ENCODE measurements around the gene SLAMF6.
"Not testable (repeated sequence)": the region's sequence is repeated elsewhere in the genome, so short reads cannot be mapped to it uniquely, and the experiment has no call there.

The SLAMF6 gene

DNA sequence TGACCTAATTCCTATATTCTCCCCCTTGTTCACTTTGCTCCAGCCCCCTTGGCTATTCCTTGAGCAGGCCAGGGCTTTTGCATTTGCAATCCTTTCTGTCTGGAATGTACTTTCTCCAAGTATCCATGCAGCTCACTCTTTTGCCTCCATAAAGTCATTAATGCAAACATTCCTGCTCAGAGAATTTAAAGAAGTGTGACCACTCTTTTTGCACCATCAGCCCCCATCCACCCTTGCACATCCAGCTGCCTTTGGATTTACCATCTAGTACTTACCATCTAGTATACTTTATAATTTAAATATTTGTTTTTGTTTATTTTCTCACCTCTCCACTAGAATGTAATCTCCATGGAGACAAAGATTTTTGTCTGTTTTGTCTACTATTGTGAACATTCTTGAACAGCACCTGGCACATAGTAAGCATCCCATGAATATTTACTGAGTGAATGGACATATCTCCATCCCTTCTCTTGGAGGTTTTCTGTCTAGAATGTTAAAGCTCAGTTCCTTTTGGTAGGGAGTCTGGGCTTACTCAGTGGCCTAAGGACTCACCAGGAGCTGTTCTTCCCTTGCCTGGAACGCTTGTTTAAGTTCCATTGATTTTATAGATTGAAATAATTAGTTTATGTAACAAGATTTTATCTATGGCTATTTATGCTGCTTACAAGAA, 22.6 kb downstream of the SLAMF6 start:
- no peak for DNase-seq

DNA sequence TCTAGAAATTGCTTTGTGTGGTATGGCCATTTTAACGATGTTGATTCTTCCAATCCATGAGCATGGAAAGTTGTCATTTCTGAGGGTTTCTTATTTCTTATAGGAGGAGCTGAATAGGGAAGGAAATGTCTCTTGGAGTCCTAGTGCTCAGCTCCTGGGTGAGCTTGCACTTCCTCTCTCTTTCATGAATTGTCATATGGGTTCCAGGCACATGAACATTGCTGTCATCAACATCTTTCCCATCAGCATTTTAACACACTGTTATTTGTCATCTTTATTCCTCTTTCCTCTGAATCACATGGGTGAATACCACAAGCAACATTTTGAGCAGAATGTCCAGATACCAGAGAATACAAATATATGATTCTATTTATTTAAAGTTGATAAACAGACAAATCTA, 23.4 kb downstream of the SLAMF6 start:
- no peak for DNase-seq

DNA sequence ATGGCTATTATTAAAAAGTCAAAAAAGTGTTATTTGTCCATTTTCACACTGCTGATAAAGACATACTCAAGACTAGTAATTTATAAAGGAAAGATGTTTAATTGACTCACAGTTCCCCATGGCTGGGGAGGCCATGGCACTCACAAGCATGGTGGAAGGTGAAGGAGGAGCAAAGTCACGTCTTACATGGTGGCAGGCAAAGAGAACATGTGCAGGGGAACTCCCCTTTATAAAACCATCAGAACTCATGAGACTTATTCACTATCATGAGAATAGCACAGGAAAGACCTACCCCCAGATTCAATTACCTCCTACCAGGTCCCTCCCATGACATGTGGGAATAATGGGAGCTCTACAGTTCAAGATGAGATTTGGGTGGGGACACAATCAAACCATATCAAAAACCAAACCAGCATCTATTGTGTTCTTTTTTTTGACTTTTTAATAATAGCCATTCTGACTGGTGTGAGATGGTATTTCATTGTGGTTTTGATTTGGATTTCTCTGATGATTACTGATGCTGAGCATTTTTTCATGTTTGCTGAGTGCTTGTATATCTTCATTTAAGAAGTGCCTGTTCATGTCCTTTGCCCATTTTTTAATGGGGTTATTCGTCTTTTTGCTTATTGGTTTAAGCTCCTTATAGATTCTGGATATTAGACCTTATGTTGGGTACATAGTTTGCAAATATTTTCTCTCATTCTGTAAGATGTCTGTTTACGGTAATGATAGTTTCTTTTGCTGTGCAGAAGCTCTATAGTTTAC, 24.6 kb downstream of the SLAMF6 start:
- DNase-seq: not testable (repeated sequence)

DNA sequence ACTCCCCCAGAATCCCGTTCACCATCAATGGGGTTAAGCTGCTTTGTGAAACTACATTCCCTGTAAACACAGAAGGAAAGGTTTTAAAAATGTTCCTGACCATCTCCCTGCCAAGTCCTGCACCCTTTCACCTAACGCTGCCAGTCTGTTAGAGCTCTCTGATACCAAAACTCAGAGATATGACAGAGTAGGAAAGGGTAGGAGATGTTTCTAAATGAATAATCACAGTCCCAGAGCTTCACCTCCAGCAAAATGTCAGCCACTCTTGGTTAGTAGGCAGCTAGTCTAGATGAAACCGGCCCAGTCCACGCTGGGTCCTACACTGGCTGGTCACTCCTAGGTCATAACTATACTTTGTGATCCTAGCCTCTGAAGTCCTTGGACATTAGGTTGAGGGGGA, 26.7 kb downstream of the SLAMF6 start:
- DNase-seq: no peak

DNA sequence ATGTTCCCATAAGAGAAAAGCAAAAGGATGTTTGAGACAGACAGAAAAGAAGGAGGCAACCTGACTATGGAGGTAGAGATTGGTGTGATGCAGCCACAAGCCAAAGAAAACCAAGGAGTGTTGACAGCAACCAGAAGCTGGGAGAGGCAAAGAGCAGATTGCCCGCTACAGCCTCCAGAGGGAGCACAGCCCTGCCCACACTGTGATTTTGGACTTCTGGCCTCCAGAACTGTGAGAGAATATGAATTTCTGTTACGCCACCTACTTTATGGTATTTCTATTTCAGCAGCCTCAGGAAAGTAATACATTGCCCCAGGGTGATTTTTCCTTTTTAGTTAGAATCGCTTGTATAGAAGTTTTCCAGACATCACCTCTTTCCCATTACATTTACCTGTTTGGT, 28.4 kb downstream of the SLAMF6 start:
- DNase-seq: no peak

DNA sequence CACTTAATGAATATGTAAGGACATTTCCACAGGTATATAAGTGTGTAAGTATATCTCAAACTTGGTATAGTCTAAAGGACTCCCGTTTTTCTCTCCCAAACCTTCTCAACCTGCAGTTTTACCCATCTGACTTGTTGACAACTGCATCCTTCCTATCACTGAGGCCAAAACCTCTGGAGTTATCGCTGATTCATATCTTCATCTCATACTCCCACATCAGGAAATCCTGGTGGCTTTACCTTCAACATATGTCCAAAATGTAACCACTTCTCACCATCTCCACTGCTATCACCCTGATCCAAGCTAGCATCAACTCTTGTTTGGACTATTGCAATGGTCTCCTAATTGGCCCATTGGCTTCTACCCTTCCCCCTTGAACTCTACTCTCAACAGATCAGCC, 30.4 kb downstream of the SLAMF6 start:
- DNase-seq: no peak

DNA sequence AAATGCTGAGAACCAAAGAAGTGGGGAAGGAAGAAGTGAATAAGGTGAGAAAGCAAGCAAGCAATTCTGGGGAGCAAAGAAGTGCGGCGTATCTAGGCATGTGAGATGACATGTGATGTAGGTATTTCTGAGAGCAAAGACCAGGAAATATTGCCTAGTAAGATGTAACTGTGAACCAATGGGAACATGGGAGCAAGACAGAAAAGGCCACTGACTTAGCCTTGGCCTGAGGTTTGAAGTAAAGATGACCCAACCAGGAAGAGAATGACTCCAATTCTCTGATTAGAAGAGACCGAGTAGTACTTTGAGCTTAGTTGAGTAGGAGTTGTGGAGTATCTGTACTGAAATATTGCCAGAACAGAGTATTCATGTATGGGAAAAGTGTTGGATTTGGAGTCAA, 31.1 kb downstream of the SLAMF6 start:
- no peak for DNase-seq

DNA sequence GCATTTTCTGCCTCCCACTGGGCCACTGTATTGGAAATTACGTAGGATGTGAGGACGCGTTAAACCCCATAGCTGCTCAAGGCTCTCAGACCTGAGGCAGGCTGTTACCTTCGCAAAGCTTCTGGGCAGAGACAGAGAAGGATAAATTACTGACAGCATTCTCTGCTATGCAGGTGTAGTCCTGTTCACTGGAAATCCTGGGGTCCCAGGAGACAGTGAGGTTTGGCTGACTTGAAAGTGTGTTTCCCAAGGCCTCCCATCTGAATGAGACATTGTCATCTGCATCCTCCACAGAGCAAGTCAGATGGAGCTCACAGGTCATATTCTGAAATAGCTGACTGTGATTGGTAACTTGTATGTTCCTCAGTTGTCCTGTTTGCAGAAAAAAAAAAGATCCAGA, 32.0 kb downstream of the SLAMF6 start:
- no peak for DNase-seq

DNA sequence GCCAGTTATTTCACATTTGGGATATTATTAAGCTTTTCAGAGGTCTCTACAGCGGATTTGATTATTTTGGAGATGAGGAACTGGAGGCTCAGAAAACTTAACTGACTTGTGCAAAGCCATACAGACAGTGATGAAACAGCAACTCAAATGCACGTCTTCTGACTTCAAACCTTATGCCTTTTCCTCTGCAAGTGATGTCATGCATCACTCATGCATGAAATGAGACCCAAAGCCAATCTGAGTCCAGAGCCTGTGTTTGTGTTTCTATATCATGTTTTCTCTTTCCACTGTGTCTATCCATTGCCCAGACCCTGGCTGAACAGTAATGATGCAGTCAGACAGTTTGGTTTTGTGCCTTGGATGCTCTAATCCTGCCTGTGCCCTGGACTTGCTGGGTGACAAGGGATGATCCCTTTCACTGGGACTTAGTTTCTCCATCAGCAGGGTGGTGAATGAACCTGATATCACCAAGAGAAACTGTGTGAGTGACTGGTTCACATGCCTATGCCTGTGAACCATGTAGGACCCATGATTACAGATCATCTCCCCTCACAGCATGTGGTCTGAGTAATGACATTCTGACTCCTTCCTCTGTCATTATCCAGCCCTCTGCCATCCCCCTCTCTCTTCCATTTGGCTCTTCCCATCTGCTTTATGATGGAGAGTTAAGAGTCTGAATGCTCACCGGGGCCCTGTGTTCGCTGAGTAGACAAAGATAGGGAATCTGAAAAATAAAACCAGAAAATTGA, 33.4 kb downstream of the SLAMF6 start:
- no peak for DNase-seq

DNA sequence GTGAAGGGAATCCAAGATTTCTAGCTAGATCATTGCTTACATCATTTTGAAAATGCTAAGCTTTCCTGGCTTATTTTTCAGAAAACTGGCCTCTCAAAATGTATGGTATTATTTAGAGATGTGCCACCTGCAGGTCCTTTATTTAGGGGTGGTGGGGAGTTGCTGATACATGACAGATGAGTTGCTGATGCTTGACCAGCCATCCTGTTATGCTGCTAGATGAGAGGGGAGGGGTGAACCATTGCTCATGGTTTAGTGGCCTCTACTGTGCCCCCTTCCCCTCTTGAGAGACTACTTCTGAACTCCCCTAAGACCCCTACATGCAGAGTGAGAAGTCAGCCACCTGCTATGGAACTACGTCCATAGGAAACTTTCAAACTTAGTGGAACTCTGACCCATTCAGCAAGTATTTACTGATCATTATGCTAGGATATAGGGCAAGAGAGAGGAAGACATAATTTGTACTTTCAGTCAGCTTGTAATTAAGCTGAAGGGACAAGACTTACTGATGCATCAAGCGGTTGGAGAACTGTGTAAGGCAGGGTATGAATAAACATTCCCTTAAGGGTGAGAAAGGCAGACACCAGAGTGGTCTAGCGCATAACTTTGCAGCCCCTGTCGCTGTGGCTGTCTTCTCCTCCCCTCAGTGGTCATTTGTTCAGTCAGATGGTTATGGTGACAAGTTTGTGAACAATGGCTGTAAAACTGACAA, 34.6 kb downstream of the SLAMF6 start:
- no peak for DNase-seq

DNA sequence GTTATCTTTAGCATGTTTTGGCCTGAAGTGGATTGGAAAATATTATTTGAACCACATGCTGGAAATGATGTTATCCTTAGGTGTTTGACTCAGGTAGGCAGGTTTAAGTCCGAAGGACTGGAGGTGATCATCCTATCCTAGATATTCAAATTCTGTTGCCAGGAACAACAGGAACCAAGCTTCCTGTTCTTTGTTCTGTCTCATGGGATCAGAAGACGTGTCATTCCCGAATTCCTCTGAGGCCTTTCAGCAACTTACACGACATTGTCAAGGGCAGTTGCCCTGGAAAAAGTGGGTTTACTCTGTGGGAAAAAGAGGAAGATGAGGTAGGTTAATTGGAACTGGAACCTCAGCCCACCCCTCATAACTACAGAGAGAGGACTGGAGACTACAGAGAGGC, 36.6 kb downstream of the SLAMF6 start:
- no peak for DNase-seq

DNA sequence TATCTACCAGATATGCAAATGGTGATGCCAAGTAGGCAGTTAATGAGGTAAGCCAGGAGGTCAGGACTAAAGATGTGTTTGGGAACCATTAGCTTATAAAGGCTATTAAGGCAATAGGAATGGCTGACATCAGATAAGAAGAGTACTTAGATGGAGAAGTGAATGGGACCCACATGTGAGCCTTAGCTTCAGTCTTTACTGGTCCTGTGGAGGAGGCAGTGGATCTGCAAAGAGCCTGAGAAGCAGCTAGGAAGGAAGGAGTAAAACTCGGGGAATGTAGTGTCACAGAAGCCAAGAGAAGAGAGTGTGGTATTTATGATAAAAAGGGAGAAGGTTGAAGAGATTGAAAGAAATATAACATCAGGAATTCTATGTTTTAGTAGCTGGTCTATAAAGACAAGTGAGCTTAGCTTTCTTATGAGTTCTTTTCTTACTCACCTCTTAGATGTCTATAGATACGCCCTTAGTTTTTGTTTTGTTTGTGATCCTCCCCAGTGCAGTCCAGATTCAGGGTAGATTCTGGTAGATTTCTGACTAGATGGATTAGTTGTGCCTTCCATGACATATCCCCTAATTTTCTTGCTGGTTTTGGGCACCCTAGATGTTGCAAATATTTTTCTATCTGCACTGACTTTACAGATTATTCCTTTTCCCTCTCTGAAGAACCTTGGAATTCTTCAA, 39.4 kb downstream of the SLAMF6 start:
- DNase-seq: no peak

DNA sequence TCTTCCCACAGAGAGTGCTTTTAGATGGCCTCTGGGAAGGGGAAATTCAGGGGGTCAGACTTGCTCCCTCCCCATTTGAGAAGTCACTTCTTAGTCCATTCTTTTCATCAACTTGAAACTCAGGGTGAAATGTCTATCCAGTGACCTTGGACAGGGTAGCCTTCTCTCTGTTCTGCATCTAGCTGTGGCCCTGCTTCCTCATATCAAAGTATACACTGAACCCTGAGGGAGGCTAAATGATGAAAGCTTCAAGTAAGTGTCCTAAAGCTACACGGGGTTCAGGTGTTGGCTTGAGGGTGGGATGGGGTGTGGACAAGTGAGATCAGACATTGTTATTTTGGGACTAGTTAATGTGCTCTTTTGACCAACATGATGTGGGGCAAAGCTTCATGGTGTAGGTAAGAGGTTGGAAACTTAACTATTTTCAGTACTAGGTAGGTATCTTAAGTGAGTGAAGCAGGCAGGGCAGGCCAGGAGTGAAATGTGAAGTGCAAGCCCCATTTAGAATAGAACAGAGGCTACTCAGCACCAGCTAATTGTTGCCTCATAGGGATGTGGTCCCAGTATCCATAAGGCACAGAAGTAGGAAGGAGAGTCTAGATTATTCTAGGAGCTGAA, 41.0 kb downstream of the SLAMF6 start:
- no peak for DNase-seq

DNA sequence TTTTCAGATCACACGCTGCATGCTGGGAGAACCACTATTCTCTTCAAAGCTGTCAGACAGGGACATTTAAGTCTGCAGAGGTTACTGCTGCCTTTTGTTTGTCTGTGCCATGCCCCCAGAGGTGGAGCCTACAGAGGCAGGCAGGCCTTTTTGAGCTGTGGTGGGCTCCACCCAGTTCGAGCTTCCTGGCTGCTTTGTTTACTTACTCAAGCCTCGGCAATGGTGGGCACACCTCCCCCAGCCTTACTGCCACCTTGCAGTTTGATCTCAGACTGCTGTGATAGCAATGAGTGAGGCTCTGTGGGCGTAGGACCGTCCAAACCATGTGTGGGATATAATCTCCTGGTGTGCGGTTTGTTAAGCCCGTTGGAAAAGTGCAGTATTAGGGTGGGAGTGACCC, 42.3 kb downstream of the SLAMF6 start:
- DNase-seq: not testable (repeated sequence)

DNA sequence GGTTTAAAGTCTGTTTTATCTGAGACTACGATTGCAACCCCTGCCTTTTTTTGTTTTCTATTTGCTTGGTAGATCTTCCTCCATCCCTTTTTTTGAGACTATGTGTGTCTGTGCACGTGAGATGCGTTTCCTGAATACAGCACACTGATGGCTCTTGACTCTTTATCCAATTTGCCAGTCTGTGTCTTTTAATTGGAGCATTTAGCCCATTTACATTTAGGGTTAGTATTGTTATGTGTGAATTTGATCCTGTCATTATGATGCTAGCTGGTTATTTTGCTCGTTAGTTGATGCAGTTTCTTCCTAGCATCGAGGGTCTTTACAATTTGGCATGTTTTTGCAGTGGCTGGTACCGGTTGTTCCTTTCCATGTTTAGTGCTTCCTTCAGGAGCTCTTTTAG, 44.0 kb downstream of the SLAMF6 start:
- not testable (repeated sequence) for DNase-seq

DNA sequence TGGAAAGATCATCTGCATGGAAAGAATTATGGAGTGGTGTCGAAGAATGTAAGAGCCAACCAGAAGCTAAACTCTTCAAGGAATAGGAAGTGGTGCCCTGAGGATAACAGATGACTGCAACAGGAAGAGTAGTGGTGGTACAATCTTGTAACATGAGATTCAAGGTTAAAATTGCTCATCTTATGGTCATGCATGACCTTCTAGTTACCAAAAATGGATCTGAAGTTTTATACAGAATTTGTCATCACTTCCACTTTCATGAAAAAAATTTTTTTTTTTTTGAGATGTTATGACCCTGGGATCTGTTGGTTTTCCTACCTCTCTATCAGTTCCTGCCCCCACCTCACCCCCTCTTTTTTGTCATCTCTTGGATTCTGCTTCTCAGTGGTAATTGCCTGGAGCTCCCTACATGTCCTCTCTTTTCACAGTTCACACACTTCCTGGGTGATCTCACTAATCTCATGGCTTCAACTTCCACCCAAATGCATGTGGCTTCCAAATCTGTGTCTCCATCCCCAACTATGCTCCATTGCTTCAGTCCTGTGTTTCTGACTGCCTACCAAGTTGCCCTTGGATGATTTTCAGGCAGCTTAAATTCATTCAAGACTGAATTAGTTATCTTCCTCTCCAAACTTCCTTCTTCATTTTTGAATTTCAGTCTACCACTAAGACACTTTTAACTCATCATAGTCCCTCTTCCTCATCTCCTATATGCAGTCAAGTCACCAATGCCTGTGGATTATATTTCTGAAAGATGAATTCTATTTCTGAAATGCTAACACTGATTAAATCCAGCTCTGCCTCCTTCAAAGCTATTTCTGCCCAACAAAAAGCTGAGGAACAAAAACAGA, 48.4 kb downstream of the SLAMF6 start:
- DNase-seq: no peak

DNA sequence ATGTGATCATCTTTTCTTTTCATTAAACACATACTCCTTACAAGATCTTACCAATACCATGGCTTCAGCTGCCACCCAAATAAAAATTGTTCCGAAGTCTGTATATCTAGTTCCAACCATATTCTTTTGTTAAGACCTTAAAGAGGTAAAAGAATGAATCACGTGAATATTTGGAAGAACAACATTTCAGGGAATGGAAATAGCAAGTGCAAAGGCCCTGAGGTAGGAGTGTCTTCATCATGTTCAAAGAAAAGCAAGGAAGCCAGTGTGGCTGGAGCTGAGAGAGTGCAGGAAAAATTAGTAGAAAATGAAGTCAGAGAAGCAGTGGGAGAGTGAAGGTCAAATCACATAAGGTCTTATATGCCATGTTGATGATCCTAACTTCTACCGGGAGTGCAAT, 50.9 kb downstream of the SLAMF6 start:
- no peak for DNase-seq

DNA sequence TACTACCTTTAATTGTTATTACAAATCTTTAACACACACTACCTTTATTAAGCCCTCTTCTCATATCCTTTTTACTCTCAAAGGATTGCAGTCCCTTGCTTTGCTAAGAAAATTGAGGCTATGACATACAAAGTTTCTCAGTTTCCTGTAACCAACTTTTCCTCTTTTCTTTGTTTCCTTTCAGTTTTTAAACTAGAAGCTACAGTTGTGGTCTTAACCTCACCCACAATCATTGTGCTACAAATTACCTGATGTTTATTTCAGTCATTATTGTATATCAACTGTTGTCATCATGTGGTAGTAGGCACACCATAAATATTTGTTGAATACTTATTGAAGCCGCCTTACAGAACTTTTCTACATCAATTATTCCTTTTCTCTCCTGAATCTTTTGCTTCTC, 51.8 kb downstream of the SLAMF6 start:
- DNase-seq: no peak

DNA sequence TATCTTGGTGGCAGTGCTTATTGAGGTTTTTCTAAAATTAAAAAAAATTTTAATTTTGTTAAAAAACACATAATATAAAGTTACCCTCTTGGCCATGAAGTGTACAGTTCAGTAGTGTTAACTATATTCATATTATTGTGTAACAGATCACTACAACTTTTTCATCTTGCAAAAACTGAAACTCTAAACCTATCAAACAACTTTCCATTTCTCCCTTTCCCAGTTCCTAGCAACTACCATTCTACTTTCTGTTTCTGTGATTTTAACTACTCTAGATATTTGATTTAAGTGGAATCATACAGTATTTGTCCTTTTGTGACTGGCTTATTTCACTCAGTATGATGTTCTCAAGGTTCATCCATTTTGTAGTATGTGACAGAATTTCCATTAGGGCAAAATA, 55.5 kb downstream of the SLAMF6 start:
- no peak for DNase-seq

DNA sequence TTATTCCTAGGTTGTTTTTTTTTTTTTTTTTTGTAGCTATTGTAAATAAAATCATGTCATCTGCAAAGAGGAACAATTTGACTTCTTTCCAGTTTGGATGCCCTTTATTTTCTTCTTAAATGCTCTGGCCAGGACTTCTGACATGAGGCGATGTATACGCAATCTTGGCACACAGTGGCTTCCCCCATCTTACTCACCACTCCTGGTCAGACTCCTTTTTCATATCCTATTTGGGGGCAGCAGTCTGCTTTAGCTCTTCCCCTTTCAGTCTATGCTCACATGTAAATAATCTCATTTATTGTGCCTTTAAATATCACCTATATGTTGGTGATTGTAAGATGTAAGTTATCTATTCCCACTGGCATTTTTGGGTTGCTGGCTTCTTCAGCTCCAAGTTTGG, 56.1 kb downstream of the SLAMF6 start:
- DNase-seq: no peak

DNA sequence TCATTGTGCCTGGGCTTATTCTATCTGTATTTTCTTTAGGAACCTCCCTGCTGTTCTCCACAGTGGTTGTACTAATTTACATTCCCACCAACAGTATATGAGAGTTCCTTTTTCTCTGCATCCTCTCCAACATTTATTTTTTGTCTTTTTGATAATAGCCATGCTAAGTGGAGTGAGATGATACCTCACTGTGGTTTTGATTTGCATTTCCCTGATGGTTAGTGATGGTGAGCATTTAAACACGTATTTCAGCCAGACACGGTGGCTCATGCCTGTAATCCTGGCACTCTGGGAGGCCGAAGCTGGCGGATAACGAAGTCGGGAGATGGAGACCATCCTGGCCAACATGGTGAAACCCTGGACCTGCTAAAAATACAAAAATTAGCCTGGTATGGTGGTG, 57.9 kb downstream of the SLAMF6 start:
- DNase-seq: no peak
